ENCODE data around the gene ZNF26.
"Not testable (repeated sequence)": the region's sequence is repeated elsewhere in the genome, so short reads cannot be mapped to it uniquely, and the experiment has no call there.

Gene ZNF26

DNA sequence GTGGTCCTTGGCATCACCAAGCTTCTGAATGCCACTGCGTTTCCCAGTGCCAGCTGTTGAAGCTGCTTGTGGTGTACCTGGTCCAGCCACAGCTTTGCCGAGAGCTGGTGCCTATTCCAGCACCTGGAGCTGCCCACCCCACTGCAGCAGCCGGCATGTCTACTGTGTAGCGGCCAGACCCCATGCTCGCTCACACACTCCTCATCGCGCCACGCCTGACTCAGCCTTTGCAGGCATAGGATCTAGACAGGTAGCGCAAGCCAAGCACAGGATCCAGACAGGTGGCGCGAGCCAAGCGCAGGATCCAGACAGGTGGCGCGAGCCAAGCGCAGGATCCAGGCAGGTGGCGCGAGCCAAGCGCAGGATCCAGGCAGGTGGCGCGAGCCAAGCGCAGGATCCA lies 18.4 kb upstream of the ZNF26 start:
- no peaks in the 10 kb centered on the region for H3K27me3 Mint-ChIP-seq
- no peak overlapping the region for H3K27ac Mint-ChIP-seq
- H3K36me3 Mint-ChIP-seq (ENCODE audit: low read depth) = peaks cover 37% of the 10 kb centered on the region
- H3K4me3 Mint-ChIP-seq = no peak overlapping the region
- intact Hi-C loops (cut with micrococcal nuclease) = no loop called here
- H3K9me3 Mint-ChIP-seq = peaks cover 81% of the 10 kb centered on the region
- no peaks in the 10 kb centered on the region for H3K4me1 Mint-ChIP-seq (ENCODE audit: low read depth)

- Mint-ChIP-seq H3K4me1 (ENCODE audit: low read depth) (no peaks in the 10 kb centered on the region), H3K9me3 (peaks cover 88% of the 10 kb centered on the region), H3K4me3 (no peak overlapping the region), H3K36me3 (ENCODE audit: low read depth) (no peaks in the 10 kb centered on the region), H3K27ac (no peak overlapping the region), H3K27me3 (no peaks in the 10 kb centered on the region)
- intact Hi-C loops (cut with micrococcal nuclease) = no loop called here
Measured at GRCh38 chr12:132972374-132972773, 13.8 kb upstream of the ZNF26 start.

DNA sequence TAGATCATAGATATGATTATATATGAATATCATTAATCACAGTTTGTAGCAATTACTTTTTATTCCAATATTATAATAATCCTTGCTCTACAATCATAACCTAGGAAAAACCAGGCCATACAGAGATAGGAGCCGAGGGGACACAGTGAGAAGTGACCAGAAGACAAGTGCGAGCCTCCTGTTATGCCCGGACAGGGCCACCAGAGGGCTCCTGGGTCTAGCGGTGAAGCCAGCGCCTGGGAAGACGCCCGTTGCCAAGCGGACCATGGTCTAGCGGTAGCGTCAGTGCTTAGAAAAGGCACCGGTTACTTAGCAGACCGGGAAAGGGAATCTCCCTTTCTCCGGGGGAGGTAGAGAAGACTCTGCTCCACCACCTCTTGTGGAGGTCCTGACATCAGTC lies 9.3 kb upstream of the ZNF26 start:
- H3K9me3 Mint-ChIP-seq = peaks cover 84% of the 10 kb centered on the region
- H3K27me3 Mint-ChIP-seq; intact Hi-C loops (cut with micrococcal nuclease); H3K4me1 Mint-ChIP-seq (ENCODE audit: low read depth); H3K36me3 Mint-ChIP-seq (ENCODE audit: low read depth); H3K4me3 Mint-ChIP-seq; H3K27ac Mint-ChIP-seq: not testable (repeated sequence)

DNA sequence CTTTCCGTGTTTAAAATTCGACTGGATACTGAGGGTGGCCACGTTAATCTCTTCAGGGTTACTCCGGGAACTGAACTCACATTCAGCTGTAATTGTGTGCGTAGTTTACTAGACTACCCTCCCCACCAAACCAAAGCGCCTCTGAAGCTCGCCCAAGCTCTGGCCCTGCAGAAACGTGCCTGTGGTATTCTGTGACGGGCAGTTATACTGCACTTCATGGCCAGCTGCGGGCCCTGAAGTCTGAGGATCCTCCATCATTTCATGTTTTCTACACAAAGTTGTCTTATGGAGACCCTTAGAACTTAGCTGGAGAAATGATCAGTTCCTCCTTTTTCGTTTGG lies 688 bp downstream of the ZNF26 start:
- Mint-ChIP-seq H3K9me3 (peaks cover 59% of the 10 kb centered on the region), H3K36me3 (ENCODE audit: low read depth) (peaks cover 67% of the 10 kb centered on the region), H3K4me3 (peak overlapping the region; percentile 89), H3K27me3 (no peaks in the 10 kb centered on the region), H3K4me1 (ENCODE audit: low read depth) (peaks cover 16% of the 10 kb centered on the region), H3K27ac (peak overlapping the region; percentile 95)
- intact Hi-C loops (cut with micrococcal nuclease) = loop anchor here (1.0 kb wide), 4 partner anchors 50 to 194 kb away; partner anchors contain the start of genes CHFR, ZNF140, ZNF268 and ZNF84

- intact Hi-C loops (cut with micrococcal nuclease) = no loop called here
- H3K4me1 Mint-ChIP-seq (ENCODE audit: low read depth) = no peaks in the 10 kb centered on the region
- peaks cover 83% of the 10 kb centered on the region for H3K36me3 Mint-ChIP-seq (ENCODE audit: low read depth)
- H3K4me3 Mint-ChIP-seq = no peak overlapping the region
- no peaks in the 10 kb centered on the region for H3K27me3 Mint-ChIP-seq
- H3K27ac Mint-ChIP-seq = no peak overlapping the region
- peaks cover 88% of the 10 kb centered on the region for H3K9me3 Mint-ChIP-seq
Measured at GRCh38 chr12:132998741-132999140, 12.6 kb downstream of the ZNF26 start.

- Mint-ChIP-seq H3K27ac (no peak overlapping the region), H3K4me1 (ENCODE audit: low read depth) (no peaks in the 10 kb centered on the region), H3K27me3 (no peaks in the 10 kb centered on the region), H3K9me3 (peaks cover 80% of the 10 kb centered on the region), H3K4me3 (no peak overlapping the region), H3K36me3 (ENCODE audit: low read depth) (peaks cover 96% of the 10 kb centered on the region)
- intact Hi-C loops (cut with micrococcal nuclease) = no loop called here
Measured at GRCh38 chr12:133010657-133011297, 24.6 kb downstream of the ZNF26 start.

DNA sequence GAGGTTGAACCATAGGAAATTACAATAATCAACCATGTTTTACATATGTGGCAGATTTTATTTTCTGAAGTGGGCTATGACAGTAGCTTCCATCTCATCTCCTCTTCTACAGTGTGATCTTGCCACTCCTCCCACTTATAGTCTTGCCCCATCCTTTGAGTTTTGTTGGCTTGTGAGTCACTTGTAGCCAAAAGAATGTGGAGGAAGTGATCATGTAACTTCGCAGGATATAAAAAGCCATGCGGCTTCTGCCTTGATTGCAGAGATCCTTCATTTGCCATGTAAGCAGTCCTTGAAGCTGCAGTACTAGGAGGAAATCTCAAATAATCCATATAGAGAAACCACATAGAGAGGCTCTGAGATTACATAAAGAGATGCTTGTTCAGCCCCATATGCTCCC lies 37.4 kb downstream of the ZNF26 start:
- Mint-ChIP-seq H3K36me3 (ENCODE audit: low read depth) (peaks cover 17% of the 10 kb centered on the region), H3K27ac (no peak overlapping the region), H3K27me3 (no peaks in the 10 kb centered on the region), H3K4me3 (no peak overlapping the region), H3K4me1 (ENCODE audit: low read depth) (no peaks in the 10 kb centered on the region), H3K9me3 (peaks cover 90% of the 10 kb centered on the region)
- intact Hi-C loops (cut with micrococcal nuclease) = no loop called here

- intact Hi-C loops (cut with micrococcal nuclease) = no loop called here
- Mint-ChIP-seq H3K27me3 (no peaks in the 10 kb centered on the region), H3K9me3 (peaks cover 88% of the 10 kb centered on the region), H3K27ac (no peak overlapping the region), H3K4me1 (ENCODE audit: low read depth) (no peaks in the 10 kb centered on the region), H3K4me3 (no peak overlapping the region), H3K36me3 (ENCODE audit: low read depth) (no peaks in the 10 kb centered on the region)
Measured at GRCh38 chr12:133026996-133027395, 40.8 kb downstream of the ZNF26 start.

- Mint-ChIP-seq H3K36me3 (ENCODE audit: low read depth) (peaks cover 59% of the 10 kb centered on the region), H3K9me3 (peaks cover 76% of the 10 kb centered on the region), H3K27ac (peak within 1 kb of the TSS; percentile 95), H3K27me3 (no peaks in the 10 kb centered on the region), H3K4me3 (peak within 1 kb of the TSS; percentile 90), H3K4me1 (ENCODE audit: low read depth) (peaks cover 6% of the 10 kb centered on the region)
- intact Hi-C loops (cut with micrococcal nuclease) = loop anchor here (1.0 to 2.0 kb wide), 4 partner anchors 43 to 151 kb away; partner anchors contain the start of genes CHFR, ZNF10, ZNF140 and ZNF26
Measured at GRCh38 chr12:133037207-133038005, 51.2 kb downstream of the ZNF26 start, which contains the start of gene ZNF84. Gene ZNF84, plus strand, starts transcription at chr12:133037509. Its CDS starts 3,959 bp downstream, at chr12:133041468.

- H3K4me1 Mint-ChIP-seq (ENCODE audit: low read depth) = peaks cover 6% of the 10 kb centered on the region
- H3K27ac Mint-ChIP-seq = peak overlapping the region; percentile 95
- peaks cover 67% of the 10 kb centered on the region for H3K36me3 Mint-ChIP-seq (ENCODE audit: low read depth)
- no peaks in the 10 kb centered on the region for H3K27me3 Mint-ChIP-seq
- peak overlapping the region; percentile 90 for H3K4me3 Mint-ChIP-seq
- intact Hi-C loops (cut with micrococcal nuclease) = no loop called here
- peaks cover 76% of the 10 kb centered on the region for H3K9me3 Mint-ChIP-seq
Measured at GRCh38 chr12:133038118-133038709, 52.0 kb downstream of the ZNF26 start.

DNA sequence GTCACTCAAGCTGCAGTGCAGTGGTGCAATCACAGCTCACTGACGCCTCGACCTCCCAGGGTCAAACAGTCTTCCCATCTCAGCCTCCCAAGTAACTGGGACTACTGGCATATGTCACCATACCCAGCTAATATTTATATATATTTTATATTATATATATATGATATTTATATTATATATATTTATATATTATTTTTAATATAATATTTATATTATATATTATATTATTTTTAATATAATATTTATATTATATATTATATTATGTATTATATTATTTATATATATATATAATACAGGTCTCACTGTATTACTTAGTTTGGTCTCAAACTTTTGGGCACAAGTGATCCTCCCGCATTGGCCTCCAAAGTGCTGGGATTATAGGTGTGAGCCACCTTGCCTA lies 60.5 kb downstream of the ZNF26 start:
- H3K27ac Mint-ChIP-seq = no peak overlapping the region
- peaks cover 92% of the 10 kb centered on the region for H3K9me3 Mint-ChIP-seq
- H3K4me3 Mint-ChIP-seq = no peak overlapping the region
- H3K27me3 Mint-ChIP-seq = no peaks in the 10 kb centered on the region
- H3K4me1 Mint-ChIP-seq (ENCODE audit: low read depth) = no peaks in the 10 kb centered on the region
- peaks cover 100% of the 10 kb centered on the region for H3K36me3 Mint-ChIP-seq (ENCODE audit: low read depth)
- intact Hi-C loops (cut with micrococcal nuclease) = no loop called here

- H3K9me3 Mint-ChIP-seq = peaks cover 67% of the 10 kb centered on the region
- H3K27me3 Mint-ChIP-seq = no peaks in the 10 kb centered on the region
- peaks cover 53% of the 10 kb centered on the region for H3K36me3 Mint-ChIP-seq (ENCODE audit: low read depth)
- no peak overlapping the region for H3K4me3 Mint-ChIP-seq
- no peaks in the 10 kb centered on the region for H3K4me1 Mint-ChIP-seq (ENCODE audit: low read depth)
- intact Hi-C loops (cut with micrococcal nuclease) = no loop called here
- H3K27ac Mint-ChIP-seq = no peak overlapping the region
Measured at GRCh38 chr12:133057446-133057845, 71.3 kb downstream of the ZNF26 start.

- Mint-ChIP-seq H3K4me1 (ENCODE audit: low read depth) (no peaks in the 10 kb centered on the region), H3K9me3 (peaks cover 67% of the 10 kb centered on the region), H3K27me3 (no peaks in the 10 kb centered on the region), H3K27ac (no peak overlapping the region), H3K4me3 (no peak overlapping the region), H3K36me3 (ENCODE audit: low read depth) (peaks cover 43% of the 10 kb centered on the region)
- intact Hi-C loops (cut with micrococcal nuclease) = no loop called here
Measured at GRCh38 chr12:133058203-133059113, 72.3 kb downstream of the ZNF26 start.
